ENCODE measurements around the gene SPATA45. TPM values are rescaled to one million over a fixed set of nuclear protein-coding genes. Genes with fewer than 3 reads are reported as not detected.

Gene SPATA45
- total and polyA plus RNA-seq, 2 of the 13 experiments (the other 11 are each of a cell fraction or from before 2014, with no cell fraction given) = 0.17 to 0.64 TPM

DNA sequence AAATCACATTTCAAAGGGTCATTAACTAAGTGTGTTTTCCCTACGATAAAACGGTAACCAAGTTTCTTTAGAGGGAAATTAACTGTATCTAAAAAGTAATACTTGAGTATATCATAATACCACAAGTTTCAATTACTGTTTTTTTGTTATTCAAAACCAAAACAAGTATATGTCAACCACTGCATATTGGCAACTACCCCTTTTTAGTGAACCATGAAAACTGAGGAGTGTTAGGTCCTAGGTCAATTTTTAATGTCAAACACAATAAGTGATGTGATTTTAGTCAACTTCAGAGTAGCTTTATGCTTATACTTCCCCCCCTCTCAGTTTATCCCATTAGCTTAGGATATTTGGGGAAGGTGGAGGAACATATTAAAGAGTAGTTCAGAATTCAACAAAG lies 66.2 kb downstream of the SPATA45 start:
- TF ChIP-seq GATA4 (IDR thresholded peaks at IDR 0.05; ENCODE audit: borderline replicate concordance, low read depth) (no peak), XBP1 (CRISPR knock-in tag; IDR thresholded peaks at IDR 0.05) (no peak), SMYD3 (CRISPR knock-in tag; IDR thresholded peaks at IDR 0.05) (no peak), CBX1 (IDR thresholded peaks at IDR 0.05; ENCODE audit: low read depth) (no peak), ZNF256 (CRISPR knock-in tag; conservative IDR thresholded peaks at IDR 0.05) (no peak), ZNF589 (CRISPR knock-in tag; conservative IDR thresholded peaks at IDR 0.05) (no peak), ZNF615 (CRISPR knock-in tag; IDR thresholded peaks at IDR 0.05; ENCODE audit: borderline replicate concordance) (no peak), ZSCAN29 (CRISPR knock-in tag; conservative IDR thresholded peaks at IDR 0.05) (no peak)
- ChIA-PET POLR2A (interaction anchor here (1.7 kb wide), 1 partner anchor 11 kb away, joined by 4 read pairs; the partner anchor contains the start of genes NSL1 and TATDN3), CTCF (ENCODE audit: low intra/inter-chr PET ratio, low total read pairs) (interaction anchor here (1.8 to 3.8 kb wide), 3 partner anchors 32 to 304 kb away, joined by 6 to 31 read pairs (median 6); no protein-coding TSS in a partner anchor)
- FAIRE-seq = no peak
- H3K9ac ChIP-seq (ENCODE audit: insufficient read depth, low read depth, low read length) = no peak overlapping the region
- no TSS peak for BruUV-seq (replicated peaks)
- H3K4me1 ChIP-seq (ENCODE audit: insufficient read depth, low read length) = peaks cover 10% of the 10 kb centered on the region; the same call in 1 of the 2 replicates
- H3K4me3 ChIP-seq (replicated peaks in 1 of 3; ENCODE audit: insufficient read depth in 1 of 3, low read depth in 2 of 3, low read length in 3 of 3) = no peak overlapping the region
- intact Hi-C loops (cut with micrococcal nuclease; ENCODE audit: unreplicated experiment) (loop anchor here (10.0 kb wide), 1 partner anchor 306 kb away; no protein-coding TSS in a partner anchor), in situ Hi-C loops (cut with HindIII; ENCODE audit: extremely low pct_ligation_motif_present, low pct_unique_long_range_greater_than_20kb) (loop anchor here (5.0 kb wide), 1 partner anchor 114 kb away; no protein-coding TSS in a partner anchor)
- no peak overlapping the region for H2AFZ ChIP-seq (ENCODE audit: low read length)
- no peaks in the 10 kb centered on the region; a peak in 1 of 5 replicates for H3K27me3 ChIP-seq (ENCODE audit: control insufficient read depth in 1 of 2, insufficient read depth in 2 of 2, low read length in 2 of 2)
- no peak overlapping the region for H3K4me2 ChIP-seq (ENCODE audit: low read depth, low read length)
- no peak for ATAC-seq
- no peaks in the 10 kb centered on the region for H3K79me2 ChIP-seq (ENCODE audit: insufficient read depth, low read length)
- peaks cover 4 to 29% of the 10 kb centered on the region in 2 experiments; a peak in 3 of 5 replicates for H3K36me3 ChIP-seq (replicated peaks in 1 of 2; ENCODE audit: control insufficient read depth in 1 of 2, insufficient read depth in 2 of 2, low read length in 2 of 2)
- no peak overlapping the region for H3K27ac ChIP-seq (ENCODE audit: extremely low read length, insufficient read depth, low read length)
- WGBS (ENCODE audit: low lambda C conversion rate) = 100% methylated on average over 2 of the region's 2 CpGs
- DNase-seq (ENCODE audit: low spot score) = no peak
- H4K20me1 ChIP-seq (ENCODE audit: insufficient read depth, low read length) = peaks cover 3% of the 10 kb centered on the region; the same call in 1 of the 2 replicates
- H3K9me3 ChIP-seq (ENCODE audit: low read length) = no peaks in the 10 kb centered on the region

- 96% methylated on average over 3 of the region's 3 CpGs for WGBS (ENCODE audit: low lambda C conversion rate)
- BruUV-seq (replicated peaks) = no TSS peak
- in situ Hi-C loops (cut with HindIII; ENCODE audit: extremely low pct_ligation_motif_present, low pct_unique_long_range_greater_than_20kb) (loop anchor here (5.0 kb wide), 1 partner anchor 113 kb away; no protein-coding TSS in a partner anchor), intact Hi-C loops (cut with micrococcal nuclease; ENCODE audit: unreplicated experiment) (loop anchor here (10.0 kb wide), 1 partner anchor 306 kb away; no protein-coding TSS in a partner anchor)
- CTCF ChIA-PET (ENCODE audit: low intra/inter-chr PET ratio, low total read pairs) = interaction anchor here (3.8 kb wide), 1 partner anchor 115 kb away, joined by 31 read pairs; no protein-coding TSS in a partner anchor
- ATAC-seq = no peak
- Histone ChIP-seq H3K4me3 (replicated peaks in 1 of 3; ENCODE audit: insufficient read depth in 1 of 3, low read depth in 2 of 3, low read length in 3 of 3) (no peak overlapping the region), H2AFZ (ENCODE audit: low read length) (no peak overlapping the region), H3K36me3 (replicated peaks in 1 of 2; ENCODE audit: control insufficient read depth in 1 of 2, insufficient read depth in 2 of 2, low read length in 2 of 2) (peaks cover 4 to 26% of the 10 kb centered on the region in 2 experiments; a peak in 3 of 5 replicates), H3K4me2 (ENCODE audit: low read depth, low read length) (no peak overlapping the region), H3K27me3 (ENCODE audit: control insufficient read depth in 1 of 2, insufficient read depth in 2 of 2, low read length in 2 of 2) (no peaks in the 10 kb centered on the region; a peak in 1 of 5 replicates), H3K27ac (ENCODE audit: extremely low read length, insufficient read depth, low read length) (no peak overlapping the region), H3K79me2 (ENCODE audit: insufficient read depth, low read length) (no peaks in the 10 kb centered on the region), H3K4me1 (ENCODE audit: insufficient read depth, low read length) (peaks cover 10% of the 10 kb centered on the region; the same call in 1 of the 2 replicates), H3K9me3 (ENCODE audit: low read length) (no peaks in the 10 kb centered on the region), H3K9ac (ENCODE audit: insufficient read depth, low read depth, low read length) (no peak overlapping the region), H4K20me1 (ENCODE audit: insufficient read depth, low read length) (peaks cover 3% of the 10 kb centered on the region; the same call in 1 of the 2 replicates)
- FAIRE-seq = no peak
- no peak for DNase-seq (ENCODE audit: low spot score)
- POLR2A ChIA-PET = interaction anchor here (1.7 kb wide), 1 partner anchor 11 kb away, joined by 4 read pairs; the partner anchor contains the start of genes NSL1 and TATDN3
- TF ChIP-seq FOXO4 (CRISPR knock-in tag; conservative IDR thresholded peaks at IDR 0.05) (no peak), SP140L (CRISPR knock-in tag; IDR thresholded peaks at IDR 0.05; ENCODE audit: borderline replicate concordance) (no peak), MTERF4 (CRISPR knock-in tag; IDR thresholded peaks at IDR 0.05) (no peak), NPAS2 (CRISPR knock-in tag; IDR thresholded peaks at IDR 0.05; ENCODE audit: borderline replicate concordance) (no peak), ZBTB42 (CRISPR knock-in tag; IDR thresholded peaks at IDR 0.05) (no peak)
- TF ChIP-seq, protein P1, sequence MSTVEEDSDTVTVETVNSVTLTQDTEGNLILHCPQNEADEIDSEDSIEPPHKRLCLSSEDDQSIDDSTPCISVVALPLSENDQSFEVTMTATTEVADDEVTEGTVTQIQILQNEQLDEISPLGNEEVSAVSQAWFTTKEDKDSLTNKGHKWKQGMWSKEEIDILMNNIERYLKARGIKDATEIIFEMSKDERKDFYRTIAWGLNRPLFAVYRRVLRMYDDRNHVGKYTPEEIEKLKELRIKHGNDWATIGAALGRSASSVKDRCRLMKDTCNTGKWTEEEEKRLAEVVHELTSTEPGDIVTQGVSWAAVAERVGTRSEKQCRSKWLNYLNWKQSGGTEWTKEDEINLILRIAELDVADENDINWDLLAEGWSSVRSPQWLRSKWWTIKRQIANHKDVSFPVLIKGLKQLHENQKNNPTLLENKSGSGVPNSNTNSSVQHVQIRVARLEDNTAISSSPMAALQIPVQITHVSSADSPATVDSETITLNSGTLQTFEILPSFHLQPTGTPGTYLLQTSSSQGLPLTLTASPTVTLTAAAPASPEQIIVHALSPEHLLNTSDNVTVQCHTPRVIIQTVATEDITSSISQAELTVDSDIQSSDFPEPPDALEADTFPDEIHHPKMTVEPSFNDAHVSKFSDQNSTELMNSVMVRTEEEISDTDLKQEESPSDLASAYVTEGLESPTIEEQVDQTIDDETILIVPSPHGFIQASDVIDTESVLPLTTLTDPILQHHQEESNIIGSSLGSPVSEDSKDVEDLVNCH (CRISPR knock-in tag; IDR thresholded peaks at IDR 0.05) = no peak
These were observed 66.7 kb downstream of the SPATA45 start for GRCh38 chr1:212780759-212781158.

Measured in HepG2 (cell line).